ENCODE measurements around the gene ABCD1. TPM values are rescaled to one million over a fixed set of nuclear protein-coding genes. Genes with fewer than 3 reads are reported as not detected.
"Not testable (repeated sequence)": the region's sequence is repeated elsewhere in the genome, so short reads cannot be mapped to it uniquely, and the experiment has no call there.

Gene ABCD1
- total RNA-seq, 2 experiments from 2014 or later, result 15.4 to 16.0 TPM

DNA sequence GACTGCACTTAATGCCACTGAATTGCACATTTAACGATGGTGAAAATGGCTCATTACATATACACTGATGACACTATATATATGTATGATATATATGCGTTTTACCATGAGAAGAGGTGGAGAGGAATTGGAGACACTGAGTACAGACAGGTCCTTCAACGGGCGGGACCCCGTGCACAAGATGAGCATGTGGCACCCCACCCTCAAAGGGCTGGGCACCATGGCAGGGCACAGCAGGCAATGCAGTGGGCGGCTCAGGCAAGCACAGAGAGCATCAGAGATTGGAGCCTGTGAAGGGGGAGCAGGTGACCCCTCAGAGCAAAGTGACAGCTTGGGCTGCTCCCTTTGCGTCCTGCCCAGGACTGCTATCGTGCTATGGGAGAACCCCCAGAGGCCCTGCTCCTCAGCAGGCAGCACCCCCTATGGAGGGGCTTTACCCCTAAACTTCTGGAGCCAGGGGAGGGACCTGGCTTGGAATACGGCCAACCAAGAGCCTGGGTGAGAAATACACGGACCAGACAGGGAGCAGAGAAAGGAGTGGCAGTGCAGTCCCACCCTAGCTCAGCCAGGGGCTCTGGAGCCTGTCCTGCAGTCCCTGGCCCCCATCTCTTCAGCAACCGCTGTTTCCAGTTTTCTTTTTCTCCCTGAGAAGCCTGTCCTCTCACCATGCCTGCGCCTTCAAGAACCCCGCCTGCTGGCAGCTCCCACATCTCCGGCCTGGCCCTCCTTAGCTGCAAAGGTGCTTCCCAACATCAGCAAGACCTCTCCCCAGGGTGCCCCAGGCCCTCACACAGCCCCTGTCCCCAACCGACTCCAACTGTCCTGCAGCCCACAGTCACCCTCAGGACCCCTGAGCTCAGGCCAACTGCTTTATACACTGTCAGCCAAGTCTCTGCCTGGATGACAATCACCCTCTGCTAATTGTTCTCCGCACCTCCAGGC lies 26.5 kb upstream of the ABCD1 start:
- DNase-seq, result no peak
- Mint-ChIP-seq H3K4me3 (no peak overlapping the region), H3K36me3 (ENCODE audit: low read depth) (peaks cover 10% of the 10 kb centered on the region), H3K4me1 (no peaks in the 10 kb centered on the region), H3K9me3 (no peaks in the 10 kb centered on the region), H3K27ac (no peak overlapping the region), H3K27me3 (no peaks in the 10 kb centered on the region)
- POLR2A ChIA-PET, result no interaction called here
- CTCF ChIA-PET, result no interaction called here

DNA sequence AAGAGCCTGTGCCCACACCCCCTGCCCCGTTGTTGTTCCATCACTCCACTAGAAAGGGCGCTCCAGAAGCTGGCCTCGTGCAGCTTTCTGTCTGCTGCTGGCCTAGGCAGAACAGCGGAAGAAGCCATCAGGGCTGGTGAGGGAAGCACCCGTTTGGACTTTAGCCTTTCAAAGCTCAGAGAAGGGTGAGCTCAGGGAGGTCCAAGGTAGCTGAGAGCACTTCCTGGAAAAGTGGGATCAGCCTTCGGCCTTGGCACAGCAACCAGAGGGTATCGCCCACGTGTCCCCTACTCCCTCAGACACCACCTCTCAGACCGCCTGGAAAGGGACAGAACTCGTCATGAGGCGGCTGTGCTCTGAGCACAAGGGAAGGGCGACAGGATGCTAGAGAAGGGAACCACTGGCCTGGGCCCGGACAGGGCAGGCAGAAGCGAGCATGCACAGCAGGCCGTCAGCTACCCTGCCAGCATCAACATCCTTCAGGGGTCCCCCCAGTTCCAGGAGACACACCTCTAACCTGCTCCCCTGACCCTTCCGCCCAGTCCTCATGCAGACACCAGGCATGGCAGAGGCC lies 25.4 kb upstream of the ABCD1 start:
- H3K27me3 Mint-ChIP-seq; DNase-seq; H3K4me1 Mint-ChIP-seq; H3K4me3 Mint-ChIP-seq; H3K9me3 Mint-ChIP-seq; H3K27ac Mint-ChIP-seq; POLR2A ChIA-PET; H3K36me3 Mint-ChIP-seq (ENCODE audit: low read depth): not testable (repeated sequence)
- CTCF ChIA-PET, result interaction anchor here (0.6 kb wide), 1 partner anchor 96 kb away, joined by 3 read pairs; no protein-coding TSS in a partner anchor

DNA sequence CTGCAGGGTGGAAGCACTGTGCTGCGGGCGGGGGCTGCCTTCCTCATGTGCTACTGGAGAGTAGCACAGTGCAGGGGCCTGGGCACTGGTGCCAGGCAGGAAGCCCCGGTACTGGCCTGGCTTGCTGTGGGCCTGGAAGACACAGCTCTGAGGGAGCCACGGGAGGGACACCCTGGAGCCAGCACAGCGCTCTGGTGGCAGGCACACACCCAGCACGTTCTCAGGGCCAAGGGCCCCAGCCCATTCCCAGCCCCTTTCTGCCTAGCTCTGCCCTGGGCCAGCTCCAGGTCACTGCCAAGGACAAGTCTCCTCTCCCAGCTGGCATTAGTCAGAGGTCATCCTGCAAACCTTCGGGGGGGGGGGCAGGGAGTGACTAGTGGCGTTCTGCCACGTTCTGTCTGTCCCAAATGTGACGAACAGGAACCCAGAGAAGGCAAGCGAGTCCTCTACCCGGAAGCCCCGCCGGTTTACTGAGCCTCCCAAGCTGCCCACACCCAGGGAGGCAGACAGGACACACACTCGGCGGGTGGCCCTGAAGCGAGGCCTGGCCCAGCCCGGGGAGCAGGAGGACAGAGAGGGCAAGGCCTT lies 24.8 kb upstream of the ABCD1 start:
- CTCF ChIA-PET, result interaction anchor here (0.6 kb wide), 1 partner anchor 97 kb away, joined by 3 read pairs; no protein-coding TSS in a partner anchor

GRCh38 chrX:153700376-153700945 lies 24.2 kb upstream of the ABCD1 start:
- no peak for DNase-seq
- H3K9me3 Mint-ChIP-seq, result no peaks in the 10 kb centered on the region
- peaks cover 10% of the 10 kb centered on the region for H3K36me3 Mint-ChIP-seq (ENCODE audit: low read depth)
- no peak overlapping the region for H3K27ac Mint-ChIP-seq
- no peaks in the 10 kb centered on the region for H3K27me3 Mint-ChIP-seq
- H3K4me3 Mint-ChIP-seq, result no peak overlapping the region
- ChIA-PET POLR2A (no interaction called here), CTCF (interaction anchor here (1.6 kb wide), 1 partner anchor 20 kb away, joined by 3 read pairs; no protein-coding TSS in a partner anchor)
- H3K4me1 Mint-ChIP-seq, result no peaks in the 10 kb centered on the region

More for the DNA sequence above, 24.8 kb upstream of the ABCD1 start:
- H3K27me3 Mint-ChIP-seq; DNase-seq; H3K9me3 Mint-ChIP-seq; H3K4me1 Mint-ChIP-seq; H3K27ac Mint-ChIP-seq; POLR2A ChIA-PET; H3K36me3 Mint-ChIP-seq (ENCODE audit: low read depth); H3K4me3 Mint-ChIP-seq: not testable (repeated sequence)

GRCh38 chrX:153700967-153701366 lies 23.7 kb upstream of the ABCD1 start:
- H3K4me3 Mint-ChIP-seq, result no peak overlapping the region
- POLR2A ChIA-PET, result no interaction called here
- H3K27ac Mint-ChIP-seq, result no peak overlapping the region
- H3K27me3 Mint-ChIP-seq, result no peaks in the 10 kb centered on the region
- H3K9me3 Mint-ChIP-seq, result no peaks in the 10 kb centered on the region
- no peak for DNase-seq
- CTCF ChIA-PET, result interaction anchor here (1.6 kb wide), 1 partner anchor 19 kb away, joined by 3 read pairs; no protein-coding TSS in a partner anchor
- H3K4me1 Mint-ChIP-seq, result no peaks in the 10 kb centered on the region
- H3K36me3 Mint-ChIP-seq (ENCODE audit: low read depth), result peaks cover 10% of the 10 kb centered on the region

GRCh38 chrX:153701706-153702105 lies 22.9 kb upstream of the ABCD1 start:
- no peak overlapping the region for H3K27ac Mint-ChIP-seq
- H3K4me3 Mint-ChIP-seq, result no peak overlapping the region
- H3K36me3 Mint-ChIP-seq (ENCODE audit: low read depth), result peaks cover 10% of the 10 kb centered on the region
- no peak for DNase-seq
- no peaks in the 10 kb centered on the region for H3K4me1 Mint-ChIP-seq
- CTCF ChIA-PET, result interaction anchor here (1.6 kb wide), 1 partner anchor 19 kb away, joined by 3 read pairs; no protein-coding TSS in a partner anchor
- no peaks in the 10 kb centered on the region for H3K9me3 Mint-ChIP-seq
- POLR2A ChIA-PET, result no interaction called here
- no peaks in the 10 kb centered on the region for H3K27me3 Mint-ChIP-seq

- POLR2A ChIA-PET, result no interaction called here
Measured at GRCh38 chrX:153702336-153703035, 22.2 kb upstream of the ABCD1 start.

DNA sequence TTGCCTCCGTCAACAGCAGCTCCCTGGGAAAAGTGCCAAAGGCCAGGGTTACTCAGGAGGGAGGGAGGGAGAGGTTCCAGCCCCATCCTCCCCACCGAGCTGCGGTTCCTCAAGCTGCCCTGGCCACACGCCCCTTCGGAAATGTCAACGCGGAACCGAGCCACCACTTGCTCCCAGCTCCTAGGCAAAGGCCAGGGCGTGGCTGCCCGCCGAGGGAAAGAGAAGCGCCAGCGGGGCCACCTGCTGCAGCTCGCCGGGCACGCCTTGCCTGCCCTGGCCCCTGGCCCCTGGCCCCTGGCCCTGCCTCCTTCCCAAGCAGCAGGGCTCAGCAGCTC lies 21.7 kb upstream of the ABCD1 start:
- H3K9me3 Mint-ChIP-seq, result no peaks in the 10 kb centered on the region
- DNase-seq, result no peak
- no peak overlapping the region for H3K27ac Mint-ChIP-seq
- no peak overlapping the region for H3K4me3 Mint-ChIP-seq
- no peaks in the 10 kb centered on the region for H3K4me1 Mint-ChIP-seq
- CTCF ChIA-PET, result interaction anchor here (1.3 kb wide), 1 partner anchor 12 kb away, joined by 3 read pairs; no protein-coding TSS in a partner anchor
- no peaks in the 10 kb centered on the region for H3K36me3 Mint-ChIP-seq (ENCODE audit: low read depth)
- no peaks in the 10 kb centered on the region for H3K27me3 Mint-ChIP-seq
- POLR2A ChIA-PET, result no interaction called here

More at GRCh38 chrX:153702336-153703035, 22.2 kb upstream of the ABCD1 start:
- H3K9me3 Mint-ChIP-seq, result no peaks in the 10 kb centered on the region
- peaks cover 3% of the 10 kb centered on the region for H3K36me3 Mint-ChIP-seq (ENCODE audit: low read depth)
- no peak overlapping the region for H3K27ac Mint-ChIP-seq
- H3K27me3 Mint-ChIP-seq, result no peaks in the 10 kb centered on the region
- DNase-seq, result no peak
- H3K4me1 Mint-ChIP-seq, result no peaks in the 10 kb centered on the region
- CTCF ChIA-PET, result interaction anchor here (1.3 kb wide), 1 partner anchor 13 kb away, joined by 3 read pairs; no protein-coding TSS in a partner anchor
- no peak overlapping the region for H3K4me3 Mint-ChIP-seq

- Mint-ChIP-seq H3K4me3 (no peak overlapping the region), H3K4me1 (peaks cover 7% of the 10 kb centered on the region), H3K9me3 (no peaks in the 10 kb centered on the region), H3K27ac (no peak overlapping the region), H3K36me3 (ENCODE audit: low read depth) (no peaks in the 10 kb centered on the region), H3K27me3 (no peaks in the 10 kb centered on the region)
- ChIA-PET CTCF (no interaction called here), POLR2A (no interaction called here)
- no peak for DNase-seq
Measured at GRCh38 chrX:153704021-153704526, 20.6 kb upstream of the ABCD1 start.

DNA sequence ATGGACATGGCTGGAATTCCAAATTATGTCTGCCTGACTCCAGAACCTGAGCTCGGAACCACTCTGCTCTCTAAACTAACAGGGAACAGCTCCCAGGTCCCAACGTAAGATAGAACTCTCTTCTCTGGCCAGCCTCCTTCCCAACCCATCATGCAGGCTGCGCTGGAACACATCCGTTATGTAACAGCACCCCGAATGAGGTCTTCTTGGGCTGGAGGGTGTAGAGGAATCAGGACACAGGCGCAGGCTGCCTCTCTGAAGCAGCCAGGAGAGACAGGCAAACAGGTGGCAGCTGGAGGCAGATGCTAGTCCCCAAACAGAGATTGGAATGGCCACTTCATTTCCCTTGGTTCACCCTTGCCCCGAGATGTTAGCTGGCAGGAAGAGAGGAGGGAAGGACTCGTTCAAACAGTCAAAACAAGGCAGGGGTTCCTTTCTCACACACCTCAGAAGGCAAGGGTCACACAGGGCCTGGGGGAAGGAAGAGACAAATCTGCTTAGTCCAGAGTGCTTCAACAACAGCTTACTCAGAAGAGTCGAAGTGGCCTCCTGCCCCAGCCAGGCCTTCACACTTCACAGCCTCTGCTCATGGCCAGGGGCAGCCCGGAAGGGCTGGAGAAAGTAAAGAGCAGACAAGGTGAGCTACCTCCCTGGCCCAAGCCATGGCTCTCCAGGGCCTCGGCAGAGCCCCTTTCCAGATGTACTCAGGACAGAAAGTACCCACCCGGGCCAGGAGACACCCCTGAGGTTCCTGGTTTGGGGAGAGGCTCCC lies 19.8 kb upstream of the ABCD1 start:
- CTCF ChIA-PET; POLR2A ChIA-PET; H3K36me3 Mint-ChIP-seq (ENCODE audit: low read depth); H3K4me1 Mint-ChIP-seq; DNase-seq; H3K9me3 Mint-ChIP-seq; H3K4me3 Mint-ChIP-seq; H3K27me3 Mint-ChIP-seq: not testable (repeated sequence)
- H3K27ac Mint-ChIP-seq, result peak overlapping the region; percentile 50

DNA sequence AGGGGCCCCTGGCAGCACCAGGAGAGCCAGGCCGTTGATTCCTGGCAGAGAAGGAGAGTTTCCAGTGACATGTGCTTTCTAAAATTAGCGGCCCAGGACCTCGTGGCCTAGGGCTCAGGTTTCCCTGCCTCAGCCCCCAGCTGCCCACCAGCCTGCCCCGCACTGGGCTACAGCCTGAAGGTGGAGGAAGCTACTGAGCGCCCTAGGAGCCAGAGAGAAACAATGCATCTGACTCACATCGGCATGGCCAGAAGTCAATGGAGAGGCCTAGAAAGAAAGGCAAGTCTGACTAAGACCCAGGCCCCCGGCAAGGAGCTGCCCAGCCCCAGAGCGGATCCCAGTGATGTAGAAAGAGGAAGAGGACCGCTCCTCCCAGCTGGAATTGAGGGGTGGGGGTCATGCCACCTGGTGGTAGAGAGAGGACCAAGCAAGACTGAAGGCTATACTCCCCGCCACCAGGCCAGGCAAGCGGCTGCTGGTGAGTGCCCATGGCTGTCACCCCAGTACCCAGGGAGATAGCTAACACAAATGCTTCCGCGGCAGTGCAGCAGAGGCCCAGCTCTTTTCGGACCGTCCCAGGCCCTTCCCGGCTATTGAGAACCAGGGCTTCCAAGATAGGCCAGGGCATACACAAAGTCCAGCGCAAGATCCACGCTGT lies 19.1 kb upstream of the ABCD1 start:
- DNase-seq; H3K4me1 Mint-ChIP-seq; H3K4me3 Mint-ChIP-seq; H3K27me3 Mint-ChIP-seq; H3K36me3 Mint-ChIP-seq (ENCODE audit: low read depth); POLR2A ChIA-PET; H3K9me3 Mint-ChIP-seq: not testable (repeated sequence)
- CTCF ChIA-PET, result interaction anchor here (0.7 kb wide), 1 partner anchor 247 kb away, joined by 3 read pairs; no protein-coding TSS in a partner anchor
- peak overlapping the region; percentile 50 for H3K27ac Mint-ChIP-seq
